Effector memory CD8-positive, alpha-beta T cell (primary cell): Measurements from ENCODE around the gene MRPL3.

ENCODE experiments used
- ATAC-seq: fragments of 150-1000 bp; cut with Tn5 transposase; replicated peaks from 2 replicates; pipeline ENCODE4 v1.10.0; 2021; ENCODE audit warnings: mild to moderate bottlenecking, moderate library complexity
- DNase-seq, 3 experiments: peaks; one replicate each; pipeline ENCODE4 v3.0.0; 2021
- H3K27ac Mint-ChIP-seq, 2 donors: one replicate each; pipeline ENCODE4 v1.8.0; 2022; ENCODE audit warnings: mild to moderate bottlenecking in 2 of 2, mixed read lengths in 2 of 2, moderate library complexity in 2 of 2
- H3K27me3 Mint-ChIP-seq, 2 donors: one replicate each; pipeline ENCODE4 v1.8.0; 2022; ENCODE audit warnings: mixed read lengths in 2 of 2
- H3K36me3 Mint-ChIP-seq: one replicate; pipeline ENCODE4 v1.8.0; 2022; ENCODE audit warnings: mild to moderate bottlenecking, moderate library complexity, mixed read lengths; ENCODE audit not compliant: insufficient read depth
- H3K4me1 Mint-ChIP-seq, 2 donors: one replicate each; pipeline ENCODE4 v1.8.0; 2022; ENCODE audit warnings: low read depth in 2 of 2, mixed read lengths in 2 of 2
- H3K4me3 Mint-ChIP-seq, 2 donors: one replicate each; pipeline ENCODE4 v1.8.0; 2022; ENCODE audit warnings: mild to moderate bottlenecking in 2 of 2, mixed read lengths in 2 of 2, moderate library complexity in 2 of 2
- H3K9me3 Mint-ChIP-seq, 2 donors: one replicate each; pipeline ENCODE4 v1.8.0; 2022; ENCODE audit warnings: mixed read lengths in 2 of 2

Gene MRPL3

GRCh38 chr3:131431754-131432153, 71.0 kb downstream of the MRPL3 start:
- Mint-ChIP-seq H3K36me3 (no peaks in the 10 kb centered on the region), H3K4me1 (no peaks in the 10 kb centered on the region)

DNA sequence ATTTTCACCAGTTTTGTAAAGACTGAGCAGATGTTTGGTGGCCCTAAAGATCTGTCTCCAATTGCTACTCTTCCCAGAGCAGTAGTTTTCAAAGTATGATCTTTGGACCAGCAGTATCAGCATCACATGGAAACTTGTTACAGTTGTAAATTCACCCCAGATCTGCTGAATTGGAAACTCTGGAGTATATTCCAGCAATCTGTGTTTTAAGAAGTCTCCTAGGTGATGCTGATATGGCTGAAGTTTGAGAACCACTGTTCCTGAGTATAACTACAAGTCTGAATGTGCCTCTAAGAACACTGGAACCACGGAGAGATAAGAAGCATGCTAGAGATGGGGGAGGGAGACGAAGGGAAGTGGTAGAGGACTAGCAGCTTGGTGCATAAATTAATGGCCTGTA, 75.5 kb downstream of the MRPL3 start:
- Mint-ChIP-seq H3K9me3 (no peaks in the 10 kb centered on the region), H3K36me3 (no peaks in the 10 kb centered on the region), H3K4me1 (no peaks in the 10 kb centered on the region), H3K27me3 (peaks cover 23 to 37% of the 10 kb centered on the region in 2 donors), H3K27ac (no peak overlapping the region), H3K4me3 (no peak overlapping the region)
- ATAC-seq: no peak
- DNase-seq: no peak

More at GRCh38 chr3:131431754-131432153, 71.0 kb downstream of the MRPL3 start:
- DNase-seq: no peak
- ATAC-seq: no peak
- no peaks in the 10 kb centered on the region for H3K9me3 Mint-ChIP-seq
- no peak overlapping the region for H3K4me3 Mint-ChIP-seq
- no peak overlapping the region for H3K27ac Mint-ChIP-seq
- H3K27me3 Mint-ChIP-seq: peaks cover 9 to 28% of the 10 kb centered on the region in 2 donors

DNA sequence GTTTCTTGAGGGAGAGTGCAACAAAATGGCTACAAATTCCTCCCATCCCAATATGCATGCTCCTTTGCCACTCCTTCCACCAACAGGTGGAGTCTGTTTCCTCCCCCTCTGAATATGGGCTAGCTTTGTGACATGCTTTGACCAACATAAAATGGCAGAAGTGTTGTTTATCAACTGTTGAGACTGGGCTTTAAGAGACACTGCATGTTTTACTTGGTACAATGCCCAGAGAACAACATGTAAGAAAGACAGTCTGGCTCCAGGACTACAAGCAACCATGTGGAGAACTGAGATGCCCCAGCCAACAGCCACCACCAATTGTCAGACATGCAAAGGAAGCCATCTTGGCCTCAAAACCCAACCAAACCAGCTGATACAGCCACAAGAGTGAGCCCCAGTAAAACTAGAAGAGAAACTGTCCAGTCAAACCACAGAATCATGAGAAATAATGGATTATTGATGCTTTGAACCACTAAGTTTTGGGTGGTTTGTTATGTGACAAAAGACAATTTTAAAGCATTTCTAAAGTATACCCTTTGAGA, 80.7 kb downstream of the MRPL3 start:
- H3K27me3 Mint-ChIP-seq: peaks cover 14 to 37% of the 10 kb centered on the region in 2 donors
- no peak overlapping the region for H3K27ac Mint-ChIP-seq
- DNase-seq: no peak
- H3K4me1 Mint-ChIP-seq: no peaks in the 10 kb centered on the region
- no peaks in the 10 kb centered on the region for H3K36me3 Mint-ChIP-seq
- H3K4me3 Mint-ChIP-seq: no peak overlapping the region
- no peak for ATAC-seq
- no peaks in the 10 kb centered on the region for H3K9me3 Mint-ChIP-seq

GRCh38 chr3:131421301-131421700, 81.5 kb downstream of the MRPL3 start:
- Mint-ChIP-seq H3K9me3 (no peaks in the 10 kb centered on the region), H3K27ac (no peak overlapping the region), H3K4me1 (no peaks in the 10 kb centered on the region), H3K4me3 (no peak overlapping the region), H3K36me3 (no peaks in the 10 kb centered on the region), H3K27me3 (peaks cover 14 to 37% of the 10 kb centered on the region in 2 donors)
- no peak for ATAC-seq
- no peak for DNase-seq

DNA sequence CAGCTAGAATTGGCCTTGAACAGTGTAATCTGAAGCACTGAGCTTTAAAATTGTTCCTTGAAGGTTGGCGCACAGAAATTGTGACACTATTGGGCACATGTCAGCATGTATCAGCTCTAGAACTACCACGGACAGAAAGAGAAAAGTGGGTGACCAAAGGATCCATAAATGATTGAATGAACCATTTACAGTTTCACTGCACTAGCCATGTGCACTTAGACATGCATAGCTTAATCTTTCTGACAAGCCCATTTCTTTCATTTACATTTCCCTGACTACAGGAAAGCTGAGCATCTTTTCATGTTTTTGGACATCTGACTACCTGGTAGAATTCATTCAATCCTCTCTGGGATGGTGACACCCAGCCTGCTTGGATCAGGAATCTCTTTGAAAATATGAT, 85.0 kb downstream of the MRPL3 start:
- no peak overlapping the region for H3K4me3 Mint-ChIP-seq
- ATAC-seq (no peak), DNase-seq (no peak)
- peaks cover 14 to 19% of the 10 kb centered on the region in 2 donors for H3K27me3 Mint-ChIP-seq
- no peaks in the 10 kb centered on the region for H3K4me1 Mint-ChIP-seq
- H3K9me3 Mint-ChIP-seq: peaks cover 5 to 8% of the 10 kb centered on the region in 2 donors
- H3K27ac Mint-ChIP-seq: no peak overlapping the region
- H3K36me3 Mint-ChIP-seq: no peaks in the 10 kb centered on the region
